OCI-LY1 (cell line): ENCODE measurements around the gene FBXO36.

ENCODE experiments used
- H2AFZ ChIP-seq: fragments of 200-600 bp; sonication (generic), shearing (Covaris generic); 2 replicates; pipeline ENCODE4 v1.6.0; 2014; ENCODE audit warnings: antibody characterized with exemption, mild to moderate bottlenecking, low read length
- H3F3A ChIP-seq: fragments of 200-600 bp; sonication (generic), shearing (Covaris generic); 2 replicates; pipeline ENCODE4 v1.6.0; 2014; ENCODE audit warnings: mild to moderate bottlenecking, antibody characterized with exemption, low read length, moderate library complexity; ENCODE audit not compliant: insufficient read depth
- H3K27ac ChIP-seq: fragments of 200-600 bp; sonication (generic); 2 replicates; pipeline ENCODE4 v1.5.1; 2014; ENCODE audit warnings: low read length, mixed run types, mild to moderate bottlenecking, low read depth; ENCODE audit not compliant: poor library complexity, severe bottlenecking
- H3K27me3 ChIP-seq: fragments of 200-600 bp; sonication (generic); 2 replicates; pipeline ENCODE4 v1.6.0; 2014; ENCODE audit warnings: antibody characterized with exemption, mild to moderate bottlenecking, low read length, moderate library complexity; ENCODE audit not compliant: insufficient read depth
- H3K36me3 ChIP-seq: fragments of 200-600 bp; sonication (generic); 2 replicates; pipeline ENCODE4 v1.6.1; 2014; ENCODE audit warnings: mild to moderate bottlenecking, antibody characterized with exemption, low read length, moderate library complexity, mixed read lengths; ENCODE audit not compliant: insufficient read depth
- H3K4me1 ChIP-seq: fragments of 200-600 bp; sonication (generic); 2 replicates; pipeline ENCODE4 v1.5.1; 2014; ENCODE audit warnings: mild to moderate bottlenecking, low read length, moderate library complexity; ENCODE audit not compliant: insufficient read depth, severe bottlenecking
- H3K4me2 ChIP-seq: fragments of 200-600 bp; sonication (generic), shearing (Covaris generic); 2 replicates; pipeline ENCODE4 v1.6.1; 2014; ENCODE audit warnings: low read length
- H3K4me3 ChIP-seq: fragments of 200-600 bp; sonication (generic); 2 replicates; pipeline ENCODE4 v1.5.1; 2014; ENCODE audit warnings: low read length, low read depth, mild to moderate bottlenecking, mixed read lengths; ENCODE audit not compliant: poor library complexity, severe bottlenecking
- H3K79me2 ChIP-seq: fragments of 200-600 bp; shearing (Covaris generic); 2 replicates; pipeline ENCODE4 v1.6.1; 2016; ENCODE audit warnings: mixed run types, low read length, mixed read lengths; ENCODE audit not compliant: insufficient read depth
- H3K9ac ChIP-seq: fragments of 200-600 bp; sonication (generic), shearing (Covaris generic); 2 replicates; pipeline ENCODE4 v1.6.1; 2014; ENCODE audit warnings: mild to moderate bottlenecking, low read length, mixed read lengths
- H3K9me2 ChIP-seq: fragments of 200-600 bp; sonication (generic), shearing (Covaris generic); 2 replicates; pipeline ENCODE4 v1.6.1; 2014; ENCODE audit warnings: low read depth, mild to moderate bottlenecking, low read length, mixed read lengths
- H3K9me3 ChIP-seq: fragments of 200-600 bp; shearing (Covaris generic); 2 replicates; pipeline ENCODE4 v1.6.1; 2014; ENCODE audit warnings: low read length, mixed read lengths
- H4K20me1 ChIP-seq: fragments of 200-600 bp; sonication (generic), shearing (Covaris generic); 2 replicates; pipeline ENCODE4 v1.6.0; 2016; ENCODE audit warnings: mild to moderate bottlenecking, low read length; ENCODE audit not compliant: insufficient read depth
- EZH2 ChIP-seq: fragments of 200-600 bp; sonication (generic), shearing (Covaris generic); IDR thresholded peaks from 2 replicates; pipeline ENCODE4 v1.8.0; 2017; ENCODE audit warnings: borderline replicate concordance, mixed run types, mild to moderate bottlenecking, antibody characterized with exemption, low read length, moderate library complexity, mixed read lengths
- TF ChIP-seq, protein P1 (sequence below): fragments of 200-600 bp; sonication (generic), shearing (Covaris generic); IDR thresholded peaks from 2 replicates; pipeline ENCODE4 v1.5.1; 2017; ENCODE audit warnings: mild to moderate bottlenecking, antibody characterized with exemption, low read length, moderate library complexity, mixed read lengths

The FBXO36 gene

GRCh38 chr2:230060672-230061293, 138.5 kb downstream of the FBXO36 start:
- Histone ChIP-seq H4K20me1 (no peaks in the 10 kb centered on the region), H3K9me2 (no peaks in the 10 kb centered on the region), H3K4me3 (no peak overlapping the region), H2AFZ (no peak overlapping the region), H3K36me3 (no peaks in the 10 kb centered on the region), H3K79me2 (no peaks in the 10 kb centered on the region), H3K4me1 (no peaks in the 10 kb centered on the region), H3K9me3 (no peaks in the 10 kb centered on the region), H3K4me2 (no peak overlapping the region), H3K27ac (no peak overlapping the region), H3F3A (no peaks in the 10 kb centered on the region), H3K27me3 (peaks cover 5% of the 10 kb centered on the region; the same call in 1 of the 2 replicates), H3K9ac (no peak overlapping the region)
- TF ChIP-seq, protein P1, sequence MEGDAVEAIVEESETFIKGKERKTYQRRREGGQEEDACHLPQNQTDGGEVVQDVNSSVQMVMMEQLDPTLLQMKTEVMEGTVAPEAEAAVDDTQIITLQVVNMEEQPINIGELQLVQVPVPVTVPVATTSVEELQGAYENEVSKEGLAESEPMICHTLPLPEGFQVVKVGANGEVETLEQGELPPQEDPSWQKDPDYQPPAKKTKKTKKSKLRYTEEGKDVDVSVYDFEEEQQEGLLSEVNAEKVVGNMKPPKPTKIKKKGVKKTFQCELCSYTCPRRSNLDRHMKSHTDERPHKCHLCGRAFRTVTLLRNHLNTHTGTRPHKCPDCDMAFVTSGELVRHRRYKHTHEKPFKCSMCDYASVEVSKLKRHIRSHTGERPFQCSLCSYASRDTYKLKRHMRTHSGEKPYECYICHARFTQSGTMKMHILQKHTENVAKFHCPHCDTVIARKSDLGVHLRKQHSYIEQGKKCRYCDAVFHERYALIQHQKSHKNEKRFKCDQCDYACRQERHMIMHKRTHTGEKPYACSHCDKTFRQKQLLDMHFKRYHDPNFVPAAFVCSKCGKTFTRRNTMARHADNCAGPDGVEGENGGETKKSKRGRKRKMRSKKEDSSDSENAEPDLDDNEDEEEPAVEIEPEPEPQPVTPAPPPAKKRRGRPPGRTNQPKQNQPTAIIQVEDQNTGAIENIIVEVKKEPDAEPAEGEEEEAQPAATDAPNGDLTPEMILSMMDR = no peak
- TF ChIP-seq EZH2 = no peak
